Gastroesophageal sphincter (tissue), 4 donors: ENCODE results near the gene SLK. TPM values are rescaled to one million over a fixed set of nuclear protein-coding genes. Genes with fewer than 3 reads are reported as not detected.

Source experiments
- ATAC-seq: fragments of 150-250 bp; one replicate; pipeline ENCODE4 v1.9.1; 2016; ENCODE audit warnings: mild to moderate bottlenecking, moderate library complexity
- H3K27ac ChIP-seq, 4 donors: fragments of 200-600 bp; sonication (generic) in 3 of 4; 1 replicate in 3 of 4; 2 replicates in 1 of 4; pipeline ENCODE4 v1.5.1; 2016 to 2019
- H3K27me3 ChIP-seq: fragments of 200-600 bp; sonication (generic); one replicate; pipeline ENCODE4 v1.5.1; 2019
- H3K36me3 ChIP-seq, 2 donors: fragments of 200-600 bp; sonication (generic); one replicate each; pipeline ENCODE4 v1.5.1; 2019; ENCODE audit warnings: control low read depth in 1 of 2
- H3K4me1 ChIP-seq, 3 donors: fragments of 200-600 bp; sonication (generic); 1 replicate in 2 of 3; 2 replicates in 1 of 3; pipeline ENCODE4 v1.5.1; 2016 to 2019; ENCODE audit warnings: control low read depth in 2 of 3
- H3K4me3 ChIP-seq, 2 donors: fragments of 200-600 bp; sonication (generic); one replicate each; pipeline ENCODE4 v1.5.1; 2019; ENCODE audit warnings: mild to moderate bottlenecking in 1 of 2, moderate library complexity in 1 of 2
- H3K9me3 ChIP-seq, 3 donors: fragments of 200-600 bp; sonication (generic); one replicate each; pipeline ENCODE4 v1.5.1; 2017 to 2019; ENCODE audit warnings: control low read depth in 2 of 3
- CTCF ChIP-seq, 4 experiments: fragments of 200-600 bp in 2 of 4; fragments of 450-650 bp in 2 of 4; sonication (generic) in 1 of 4; IDR thresholded peaks; one replicate each; pipeline ENCODE4 v1.5.1; 2017 to 2019; ENCODE audit warnings: antibody characterized with exemption in 4 of 4, mild to moderate bottlenecking in 2 of 4, moderate library complexity in 2 of 4
- EP300 ChIP-seq: sonication (generic); formaldehyde crosslinking; IDR thresholded peaks from one replicate; pipeline ENCODE4 v1.6.1; 2017; ENCODE audit warnings: antibody characterized with exemption, mild to moderate bottlenecking
- POLR2A ChIP-seq, 2 donors: fragments of 450-650 bp; IDR thresholded peaks; one replicate each; pipeline ENCODE4 v1.6.1; 2017; ENCODE audit warnings: antibody characterized with exemption in 2 of 2, mild to moderate bottlenecking in 2 of 2, moderate library complexity in 1 of 2
- POLR2AphosphoS5 ChIP-seq: sonication (generic); formaldehyde crosslinking; IDR thresholded peaks from one replicate; pipeline ENCODE4 v1.6.1; 2017; ENCODE audit warnings: antibody characterized with exemption
- WGBS, 2 donors: methylation state at CpG; one replicate each; pipeline ENCODE4 v1.1.5; 2018; ENCODE audit warnings: low coverage in 1 of 2; 5-methylcytosine and 5-hydroxymethylcytosine counted together
- total RNA-seq, 4 donors: library from RNA; depleted of rRNA; stranded (reverse); fragments of >200 nt; gene quantifications; one replicate each; pipeline ENCODE4 v1.1.0, GENCODE V29; 2016

SLK gene
- total RNA-seq, 4 donors from 2014 or later = 75.0 to 119 (median 107) TPM

DNA sequence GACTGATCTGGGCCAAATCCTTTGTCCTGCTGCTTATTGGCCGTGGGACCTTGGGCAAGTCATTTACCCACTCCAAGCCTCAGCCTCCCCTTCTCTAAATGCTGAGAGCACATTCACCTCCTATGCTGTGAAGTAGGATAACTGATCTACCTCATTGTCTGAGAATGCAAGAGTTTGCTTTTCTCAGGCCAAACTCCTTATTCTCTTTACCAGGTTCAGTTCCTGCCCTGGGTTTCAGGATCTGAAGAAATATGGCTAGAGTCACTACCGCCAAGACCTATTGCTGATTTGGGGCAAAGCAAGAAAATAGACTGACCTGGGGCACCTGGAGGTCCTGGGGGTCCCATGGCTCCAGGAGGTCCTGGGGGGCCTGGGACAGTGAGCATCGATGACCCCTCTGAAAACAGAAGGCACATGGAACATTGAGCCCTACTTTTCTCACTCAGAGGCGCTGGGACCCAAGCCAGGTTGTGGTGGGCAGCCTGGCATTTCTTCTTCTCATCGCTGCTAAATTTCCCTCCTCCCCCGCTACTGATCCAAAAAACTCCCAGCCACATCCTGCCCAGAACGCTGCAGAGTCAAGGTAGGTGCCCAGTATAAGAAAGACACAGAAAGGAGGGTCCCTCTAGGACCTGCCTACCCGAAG is 76.4 kb downstream of the SLK start:
- no peak for TF ChIP-seq POLR2A (IDR thresholded peaks at IDR 0.05)
- TF ChIP-seq EP300 = no peak
- TF ChIP-seq POLR2AphosphoS5 = no peak
- TF ChIP-seq CTCF (IDR thresholded peaks at IDR 0.05) = no peak
- H3K27me3 ChIP-seq = no peaks in the 10 kb centered on the region
- no peak overlapping the region for H3K4me3 ChIP-seq
- no peak overlapping the region for H3K27ac ChIP-seq
- no peaks in the 10 kb centered on the region for H3K9me3 ChIP-seq
- H3K4me1 ChIP-seq = no peaks in the 10 kb centered on the region
- WGBS, 2 donors = 75 to 94% methylated on average over 2 to 4 of the region's 8 CpGs
- H3K36me3 ChIP-seq = no peaks in the 10 kb centered on the region
- no peak for ATAC-seq

DNA sequence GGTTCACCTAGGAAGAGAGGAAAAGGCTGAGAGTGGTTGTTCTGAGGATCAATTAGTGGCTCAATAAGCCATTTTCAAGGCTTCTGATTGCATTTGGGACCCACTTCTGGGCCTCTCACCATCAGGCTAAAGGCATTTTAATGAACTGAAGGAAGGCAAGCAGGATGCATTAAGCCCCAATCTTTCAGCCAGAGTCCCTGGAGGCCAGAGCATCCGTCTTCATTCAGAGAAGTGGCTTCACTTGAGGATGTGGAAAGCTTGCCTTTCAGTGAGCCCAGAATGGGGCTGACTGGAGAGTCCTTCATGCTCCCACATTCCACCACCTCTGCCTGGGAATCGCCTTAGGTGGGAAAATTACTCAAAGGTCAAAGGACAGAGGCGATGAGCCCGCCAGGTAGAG is 76.9 kb downstream of the SLK start:
- H3K27ac ChIP-seq = no peak overlapping the region
- H3K9me3 ChIP-seq = no peaks in the 10 kb centered on the region
- H3K36me3 ChIP-seq = no peaks in the 10 kb centered on the region
- no peak for ATAC-seq
- no peaks in the 10 kb centered on the region for H3K4me1 ChIP-seq
- H3K4me3 ChIP-seq = no peak overlapping the region
- H3K27me3 ChIP-seq = no peaks in the 10 kb centered on the region
- TF ChIP-seq CTCF (IDR thresholded peaks at IDR 0.05) (no peak), EP300 (no peak), POLR2A (IDR thresholded peaks at IDR 0.05) (no peak), POLR2AphosphoS5 (no peak)
- 83% methylated on average over 2 of the region's 4 CpGs; no CpG with 5 or more reads in 1 of the 2 donors for WGBS, 2 donors

DNA sequence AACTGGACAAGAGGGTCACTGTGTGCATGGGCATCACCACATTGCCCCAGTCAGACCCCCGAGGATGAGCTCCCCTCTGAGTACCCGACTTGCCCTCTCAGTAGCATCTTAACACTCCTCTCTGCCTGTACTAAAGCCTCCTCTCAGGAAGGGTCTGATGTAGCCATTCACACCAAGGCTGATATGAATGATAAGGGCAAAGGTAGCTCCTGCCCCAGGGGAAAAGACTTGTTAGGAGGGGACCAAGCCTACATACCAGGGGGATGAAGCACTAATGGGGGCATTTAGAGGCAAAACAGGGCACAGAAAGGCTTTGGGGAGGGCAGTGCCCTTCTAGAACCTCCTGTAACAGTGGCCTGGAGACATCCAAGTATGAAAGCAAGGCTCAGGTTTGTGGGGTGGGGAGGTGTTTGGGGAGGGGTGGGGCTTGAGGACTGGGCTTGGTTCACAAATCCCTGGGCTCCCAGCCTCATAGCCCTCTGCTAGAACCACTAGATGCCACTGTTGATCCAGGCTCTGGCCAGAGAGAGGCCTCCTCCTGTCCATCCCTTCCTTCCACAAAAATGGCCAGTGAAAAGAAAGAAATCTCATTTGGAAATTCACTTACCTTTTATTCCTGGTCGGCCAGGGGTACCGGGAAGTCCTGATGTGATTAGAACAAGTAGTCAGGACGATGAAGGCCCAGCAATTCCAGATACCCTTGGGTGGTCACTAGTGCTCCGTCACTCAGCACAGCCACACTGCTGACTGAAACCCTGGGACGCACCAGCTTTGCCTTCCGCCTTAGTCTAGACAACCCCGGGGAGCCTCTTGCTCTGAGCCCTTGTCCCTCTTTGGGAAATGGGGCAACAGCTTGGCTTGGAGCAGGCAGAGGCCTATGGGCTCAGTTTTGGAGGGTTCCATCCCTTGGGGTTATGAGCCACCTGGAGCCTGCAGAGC is 78.5 kb downstream of the SLK start:
- H3K27ac ChIP-seq = no peak overlapping the region
- no peaks in the 10 kb centered on the region for H3K4me1 ChIP-seq
- H3K27me3 ChIP-seq = no peaks in the 10 kb centered on the region
- H3K4me3 ChIP-seq = no peak overlapping the region
- H3K9me3 ChIP-seq = no peaks in the 10 kb centered on the region
- ATAC-seq = peak; percentile 56
- TF ChIP-seq POLR2AphosphoS5 (no peak), CTCF (IDR thresholded peaks at IDR 0.05) (peak in 3 of 4 experiments; percentile 41 to 60 (median 43)), EP300 (no peak)
- WGBS, 2 donors = 68% methylated on average over 4 of the region's 9 CpGs; no CpG with 5 or more reads in 1 of the 2 donors
- H3K36me3 ChIP-seq = no peaks in the 10 kb centered on the region

DNA sequence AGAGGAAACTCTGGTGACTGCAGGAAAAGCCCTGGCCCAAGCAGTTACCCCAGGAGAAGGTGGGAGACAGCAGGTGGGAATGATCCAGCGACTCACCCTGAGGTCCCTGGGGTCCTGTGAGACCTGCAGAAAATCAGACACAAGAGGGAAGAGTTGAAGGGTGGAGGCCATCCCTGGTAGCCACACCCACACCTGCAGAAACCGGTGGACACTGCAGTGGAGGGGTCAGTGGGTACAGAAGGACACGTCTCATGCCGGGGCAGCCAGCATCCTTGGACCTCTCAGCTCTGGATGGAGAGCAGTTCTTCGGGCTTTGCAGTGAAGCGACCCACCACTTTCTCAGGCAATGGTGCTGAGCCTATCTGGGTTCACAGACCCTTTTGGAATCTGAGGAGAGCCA is 79.7 kb downstream of the SLK start:
- Histone ChIP-seq H3K36me3 (no peaks in the 10 kb centered on the region), H3K4me1 (no peaks in the 10 kb centered on the region), H3K4me3 (no peak overlapping the region), H3K9me3 (no peaks in the 10 kb centered on the region), H3K27me3 (no peaks in the 10 kb centered on the region), H3K27ac (no peak overlapping the region)
- TF ChIP-seq CTCF (IDR thresholded peaks at IDR 0.05) (no peak), POLR2A (IDR thresholded peaks at IDR 0.05) (no peak), EP300 (no peak), POLR2AphosphoS5 (no peak)
- WGBS, 2 donors = 100% methylated on average over 3 of the region's 6 CpGs; no CpG with 5 or more reads in 1 of the 2 donors
- ATAC-seq = no peak
